Measurements from ENCODE around the gene KLF12. TPM values are rescaled to one million over a fixed set of nuclear protein-coding genes. Genes with fewer than 3 reads are reported as not detected.

The KLF12 gene
- total RNA-seq, 5 donors from 2014 or later (not counting 1 experiment from before 2014, with no cell fraction given): 60.2 to 112 (median 64.7) TPM

- Mint-ChIP-seq H3K27me3 (no peaks in the 10 kb centered on the region), H3K36me3 (no peaks in the 10 kb centered on the region), H3K27ac (no peak overlapping the region), H3K4me3 (no peak overlapping the region), H3K4me1 (peaks cover 0 to 3% (median 0%) of the 10 kb centered on the region in 3 donors), H3K9me3 (no peaks in the 10 kb centered on the region)
- H3K4me3 ChIP-seq (ENCODE audit: control insufficient read depth in 1 of 2, extremely low read depth in 1 of 2, low read length in 1 of 2): no peak overlapping the region
- WGBS (ENCODE audit: insufficient coverage): 100% methylated on average over 1 of the region's 1 CpG
- POLR2A ChIA-PET: no interaction called here
- CTCF ChIA-PET: interaction anchor here in 1 of 2 donors (0.9 to 1.4 kb wide), 2 partner anchors 80 to 146 kb away, joined by 3 read pairs; no protein-coding TSS in a partner anchor
- H3K27me3 ChIP-seq (replicated peaks in 1 of 2; ENCODE audit: control insufficient read depth in 2 of 2, extremely low read depth in 1 of 2, insufficient read depth in 2 of 2, low read length in 1 of 2): no peaks in the 10 kb centered on the region
- DNase-seq (no peak), ATAC-seq (replicated peaks in 1 of 4) (no peak)
- no peaks in the 10 kb centered on the region for H3K9me3 ChIP-seq
- H3K36me3 ChIP-seq (ENCODE audit: control insufficient read depth in 2 of 2, extremely low read depth in 1 of 2, insufficient read depth in 1 of 2, low read length in 1 of 2): no peaks in the 10 kb centered on the region
- H3K4me1 ChIP-seq (ENCODE audit: control insufficient read depth in 1 of 2, extremely low read depth in 1 of 2, insufficient read depth in 2 of 2, low read length in 2 of 2): no peaks in the 10 kb centered on the region
- H3K27ac ChIP-seq (ENCODE audit: low read length): no peak overlapping the region
Measured at GRCh38 chr13:74142257-74142656, 8.1 kb upstream of the KLF12 start.

- ChIA-PET POLR2A (no interaction called here), CTCF (interaction anchor here in 1 of 2 donors (1.3 kb wide), 2 partner anchors 147 to 148 kb away, joined by 4 to 5 read pairs; no protein-coding TSS in a partner anchor)
- Mint-ChIP-seq H3K9me3 (no peaks in the 10 kb centered on the region), H3K36me3 (no peaks in the 10 kb centered on the region), H3K27ac (peak overlapping the region in 1 of 2 donors; percentile 44), H3K4me3 (no peak overlapping the region), H3K4me1 (peaks cover 0 to 6% (median 4%) of the 10 kb centered on the region in 3 donors), H3K27me3 (no peaks in the 10 kb centered on the region)
- H3K4me3 ChIP-seq (ENCODE audit: control insufficient read depth in 1 of 2, extremely low read depth in 1 of 2, low read length in 1 of 2): no peak overlapping the region
- DNase-seq (no peak), ATAC-seq (replicated peaks in 1 of 4) (no peak)
- H3K9me3 ChIP-seq: no peaks in the 10 kb centered on the region
- H3K27me3 ChIP-seq (replicated peaks in 1 of 2; ENCODE audit: control insufficient read depth in 2 of 2, extremely low read depth in 1 of 2, insufficient read depth in 2 of 2, low read length in 1 of 2): no peaks in the 10 kb centered on the region
- H3K27ac ChIP-seq (ENCODE audit: low read length): no peak overlapping the region
- WGBS (ENCODE audit: insufficient coverage): 100% methylated on average over 1 of the region's 3 CpGs
- H3K36me3 ChIP-seq (ENCODE audit: control insufficient read depth in 2 of 2, extremely low read depth in 1 of 2, insufficient read depth in 1 of 2, low read length in 1 of 2): no peaks in the 10 kb centered on the region
- peaks cover 0 to 9% of the 10 kb centered on the region in 2 experiments for H3K4me1 ChIP-seq (ENCODE audit: control insufficient read depth in 1 of 2, extremely low read depth in 1 of 2, insufficient read depth in 2 of 2, low read length in 2 of 2)
Measured at GRCh38 chr13:74138241-74138640, 4.0 kb upstream of the KLF12 start.

GRCh38 chr13:74136084-74136658, 2.0 kb upstream of the KLF12 start:
- H3K9me3 Mint-ChIP-seq: no peaks in the 10 kb centered on the region
- ChIA-PET CTCF (interaction anchor here (0.6 to 2.0 kb wide), 6 partner anchors 74 to 922 kb away, joined by 4 to 20 read pairs (median 5); no protein-coding TSS in a partner anchor), POLR2A (interaction anchor here in 1 of 2 donors (0.5 to 6.2 kb wide), 3 partner anchors 68 to 151 kb away, joined by 3 to 48 read pairs (median 4); no protein-coding TSS in a partner anchor)
- peak in 34 of 35 experiments; percentile 10 to 76 (median 32) for DNase-seq
- H3K4me3 Mint-ChIP-seq: no peak overlapping the region
- ATAC-seq (replicated peaks in 1 of 4): peak in 1 of 4 experiments; percentile 10
- 2% methylated on average over 8 of the region's 27 CpGs for WGBS (ENCODE audit: insufficient coverage)
- peaks cover 11 to 12% of the 10 kb centered on the region in 2 experiments for H3K4me1 ChIP-seq (ENCODE audit: control insufficient read depth in 1 of 2, extremely low read depth in 1 of 2, insufficient read depth in 2 of 2, low read length in 2 of 2)
- no peaks in the 10 kb centered on the region for H3K36me3 Mint-ChIP-seq
- H3K27me3 ChIP-seq (replicated peaks in 1 of 2; ENCODE audit: control insufficient read depth in 2 of 2, extremely low read depth in 1 of 2, insufficient read depth in 2 of 2, low read length in 1 of 2): no peaks in the 10 kb centered on the region
- peaks cover 13 to 20% (median 14%) of the 10 kb centered on the region in 3 donors for H3K4me1 Mint-ChIP-seq
- H3K36me3 ChIP-seq (ENCODE audit: control insufficient read depth in 2 of 2, extremely low read depth in 1 of 2, insufficient read depth in 1 of 2, low read length in 1 of 2): no peaks in the 10 kb centered on the region
- no peak overlapping the region for H3K27ac Mint-ChIP-seq
- no peaks in the 10 kb centered on the region for H3K27me3 Mint-ChIP-seq
- peak overlapping the region; percentile 91 for H3K27ac ChIP-seq (ENCODE audit: low read length)
- no peaks in the 10 kb centered on the region for H3K9me3 ChIP-seq
- peak overlapping the region; percentile 73 to 90 for H3K4me3 ChIP-seq (ENCODE audit: control insufficient read depth in 1 of 2, extremely low read depth in 1 of 2, low read length in 1 of 2)

- Histone ChIP-seq H3K36me3 (ENCODE audit: control insufficient read depth in 2 of 2, extremely low read depth in 1 of 2, insufficient read depth in 1 of 2, low read length in 1 of 2) (no peaks in the 10 kb centered on the region), H3K4me1 (ENCODE audit: control insufficient read depth in 1 of 2, extremely low read depth in 1 of 2, insufficient read depth in 2 of 2, low read length in 2 of 2) (peaks cover 16 to 17% of the 10 kb centered on the region in 2 experiments), H3K4me3 (ENCODE audit: control insufficient read depth in 1 of 2, extremely low read depth in 1 of 2, low read length in 1 of 2) (peak overlapping the region; percentile 73 to 90), H3K9me3 (no peaks in the 10 kb centered on the region), H3K27ac (ENCODE audit: low read length) (peak overlapping the region; percentile 91), H3K27me3 (replicated peaks in 1 of 2; ENCODE audit: control insufficient read depth in 2 of 2, extremely low read depth in 1 of 2, insufficient read depth in 2 of 2, low read length in 1 of 2) (no peaks in the 10 kb centered on the region)
- WGBS (ENCODE audit: insufficient coverage): under 1% methylated on average over 67 of the region's 72 CpGs
- H3K4me1 Mint-ChIP-seq: peaks cover 19 to 27% (median 19%) of the 10 kb centered on the region in 3 donors
- peak in 33 of 35 experiments; percentile 12 to 70 (median 36) for DNase-seq
- no peaks in the 10 kb centered on the region for H3K36me3 Mint-ChIP-seq
- ChIA-PET POLR2A (interaction anchor here in 1 of 2 donors (0.5 to 6.2 kb wide), 3 partner anchors 67 to 152 kb away, joined by 3 to 48 read pairs (median 4); no protein-coding TSS in a partner anchor), CTCF (interaction anchor here (0.5 to 3.7 kb wide), 5 partner anchors 16 to 152 kb away, joined by 3 to 44 read pairs (median 5); no protein-coding TSS in a partner anchor)
- peak overlapping the region in 2 of 3 donors; percentile 69 to 83 for H3K4me3 Mint-ChIP-seq
- H3K27ac Mint-ChIP-seq: no peak overlapping the region
- H3K27me3 Mint-ChIP-seq: no peaks in the 10 kb centered on the region
- peak in 2 of 4 experiments; percentile 15 to 24 for ATAC-seq (replicated peaks in 1 of 4)
- no peaks in the 10 kb centered on the region for H3K9me3 Mint-ChIP-seq
Measured at GRCh38 chr13:74135326-74136083, 1.3 kb upstream of the KLF12 start.

GRCh38 chr13:74134777-74135325, 647 bp upstream of the KLF12 start:
- Histone ChIP-seq H3K27me3 (replicated peaks in 1 of 2; ENCODE audit: control insufficient read depth in 2 of 2, extremely low read depth in 1 of 2, insufficient read depth in 2 of 2, low read length in 1 of 2) (no peaks in the 10 kb centered on the region), H3K4me3 (ENCODE audit: control insufficient read depth in 1 of 2, extremely low read depth in 1 of 2, low read length in 1 of 2) (peak overlapping the region; percentile 55 to 90), H3K36me3 (ENCODE audit: control insufficient read depth in 2 of 2, extremely low read depth in 1 of 2, insufficient read depth in 1 of 2, low read length in 1 of 2) (no peaks in the 10 kb centered on the region), H3K9me3 (no peaks in the 10 kb centered on the region), H3K4me1 (ENCODE audit: control insufficient read depth in 1 of 2, extremely low read depth in 1 of 2, insufficient read depth in 2 of 2, low read length in 2 of 2) (peaks cover 17 to 23% of the 10 kb centered on the region in 2 experiments), H3K27ac (ENCODE audit: low read length) (peak overlapping the region; percentile 96)
- peak overlapping the region; percentile 52 to 83 for H3K27ac Mint-ChIP-seq
- H3K9me3 Mint-ChIP-seq: no peaks in the 10 kb centered on the region
- H3K36me3 Mint-ChIP-seq: no peaks in the 10 kb centered on the region
- 0% methylated on average over 58 of the region's 63 CpGs for WGBS (ENCODE audit: insufficient coverage)
- peaks cover 25 to 32% (median 26%) of the 10 kb centered on the region in 3 donors for H3K4me1 Mint-ChIP-seq
- ChIA-PET CTCF (interaction anchor here in 1 of 2 donors (0.6 to 3.7 kb wide), 2 partner anchors 150 to 153 kb away, joined by 3 to 44 read pairs; no protein-coding TSS in a partner anchor), POLR2A (interaction anchor here (0.7 to 6.2 kb wide), 3 partner anchors 11 to 153 kb away, joined by 3 to 48 read pairs (median 11); no protein-coding TSS in a partner anchor)
- ATAC-seq (replicated peaks in 1 of 4) (peak; percentile 10 to 18 (median 16)), DNase-seq (peak; percentile 25 to 80 (median 58))
- peak overlapping the region in 2 of 3 donors; percentile 70 to 83 for H3K4me3 Mint-ChIP-seq
- H3K27me3 Mint-ChIP-seq: no peaks in the 10 kb centered on the region

Measured in T-cell (primary cell).